Activated CD8-positive, alpha-beta memory T cell treated with anti-CD3 and anti-CD28 coated beads for 4 hours (primary cell): Measurements from ENCODE around the gene FNBP1.

Experiments used
- DNase-seq, 2 donors: peaks; one replicate each; pipeline ENCODE4 v3.0.0-alpha.2; 2020; ENCODE audit warnings: low read depth in 2 of 2

FNBP1 gene

GRCh38 chr9:129889941-129890717, 152.9 kb downstream of the FNBP1 start:
- peak in 1 of 2 donors; percentile 64 for DNase-seq

- DNase-seq: no peak
These were observed 153.7 kb downstream of the FNBP1 start for GRCh38 chr9:129889122-129889940.

- peak; percentile 82 to 85 for DNase-seq
These were observed 154.5 kb downstream of the FNBP1 start for GRCh38 chr9:129888293-129889121.

- peak in 1 of 2 donors; percentile 64 for DNase-seq
These were observed 155.4 kb downstream of the FNBP1 start for GRCh38 chr9:129887334-129888292.

- DNase-seq: no peak
These were observed 156.5 kb downstream of the FNBP1 start for GRCh38 chr9:129886226-129887174.

- peak; percentile 81 for DNase-seq
These were observed 157.3 kb downstream of the FNBP1 start for GRCh38 chr9:129885670-129886106.

GRCh38 chr9:129885018-129885669, 157.8 kb downstream of the FNBP1 start:
- DNase-seq: no peak

- DNase-seq: peak; percentile 90 to 93
These were observed 158.6 kb downstream of the FNBP1 start for GRCh38 chr9:129884220-129885017.

- no peak for DNase-seq
These were observed 161.3 kb downstream of the FNBP1 start for GRCh38 chr9:129881547-129882324.

GRCh38 chr9:129880654-129881546, 162.1 kb downstream of the FNBP1 start:
- DNase-seq: no peak

GRCh38 chr9:129879991-129880653, 162.9 kb downstream of the FNBP1 start:
- no peak for DNase-seq

GRCh38 chr9:129879103-129879699, 163.8 kb downstream of the FNBP1 start:
- no peak for DNase-seq

GRCh38 chr9:129878291-129878690, 164.7 kb downstream of the FNBP1 start:
- DNase-seq: no peak

GRCh38 chr9:129876815-129877214, 166.2 kb downstream of the FNBP1 start:
- no peak for DNase-seq

GRCh38 chr9:129875687-129876395, 167.1 kb downstream of the FNBP1 start:
- no peak for DNase-seq
